Measurements from ENCODE around the gene GAK. TPM values are rescaled to one million over a fixed set of nuclear protein-coding genes. Genes with fewer than 3 reads are reported as not detected.

Gene GAK
- polyA plus RNA-seq, 1 donor (not counting 4 experiments of a cell fraction or from before 2014, with no cell fraction given), result 18.4 TPM

GRCh38 chr4:888029-888428, 44.1 kb downstream of the GAK start:
- no peaks in the 10 kb centered on the region for H4K20me1 ChIP-seq (ENCODE audit: control insufficient read depth, extremely low read depth, insufficient read depth, low read length)
- peaks cover 12 to 67% of the 10 kb centered on the region in 2 experiments for H3K36me3 ChIP-seq (ENCODE audit: control insufficient read depth in 2 of 2, extremely low read depth in 1 of 2, insufficient read depth in 2 of 2, low read length in 2 of 2)
- no peak overlapping the region for H3K4me3 ChIP-seq (ENCODE audit: control insufficient read depth in 2 of 3, extremely low read depth in 1 of 3, insufficient read depth in 2 of 3, low read depth in 1 of 3, low read length in 3 of 3)
- H3K9me1 ChIP-seq (ENCODE audit: control insufficient read depth, extremely low read depth, insufficient read depth, low read length), result no peaks in the 10 kb centered on the region
- H3K9me3 ChIP-seq (ENCODE audit: control insufficient read depth, low read depth, low read length), result no peaks in the 10 kb centered on the region
- H3K27ac ChIP-seq (ENCODE audit: control insufficient read depth, insufficient read depth, low read length), result no peak overlapping the region
- no peak for FAIRE-seq
- no peak for DNase-seq (ENCODE audit: low read depth, low spot score)
- no peak overlapping the region for H3K9ac ChIP-seq (ENCODE audit: control insufficient read depth, extremely low read depth, insufficient read depth, low read length)
- dilution Hi-C loops (cut with MboI; ENCODE audit: extremely low pct_ligation_motif_present, low sequenced_read_pairs), result no loop called here
- no peak for TF ChIP-seq CTCF (optimal IDR thresholded peaks at IDR 0.05 in 1 of 3, IDR thresholded peaks at IDR 0.05 in 1 of 3, conservative IDR thresholded peaks at IDR 0.05 in 1 of 3; ENCODE audit: extremely low read depth in 1 of 3, insufficient read depth in 2 of 3, low read length in 3 of 3)
- no peak for TF ChIP-seq EZH2 (IDR thresholded peaks at IDR 0.05; ENCODE audit: low read length)
- no peak overlapping the region for H2AFZ ChIP-seq (ENCODE audit: control insufficient read depth, low read length)
- no peak overlapping the region for H3K4me2 ChIP-seq (ENCODE audit: control insufficient read depth, extremely low read depth, insufficient read depth, low read depth, low read length)
- H3K27me3 ChIP-seq (ENCODE audit: control insufficient read depth, extremely low read depth, insufficient read depth, low read length), result no peaks in the 10 kb centered on the region
- no peaks in the 10 kb centered on the region for H3K4me1 ChIP-seq (ENCODE audit: control insufficient read depth, extremely low read depth, insufficient read depth, low read length)
- no peaks in the 10 kb centered on the region for H3K79me2 ChIP-seq (ENCODE audit: control insufficient read depth, insufficient read depth, low read length)

- no peaks in the 10 kb centered on the region for H3K4me1 ChIP-seq (ENCODE audit: control insufficient read depth, extremely low read depth, insufficient read depth, low read length)
- no peak overlapping the region for H3K4me3 ChIP-seq (ENCODE audit: control insufficient read depth in 2 of 3, extremely low read depth in 1 of 3, insufficient read depth in 2 of 3, low read depth in 1 of 3, low read length in 3 of 3)
- H3K27me3 ChIP-seq (ENCODE audit: control insufficient read depth, extremely low read depth, insufficient read depth, low read length), result no peaks in the 10 kb centered on the region
- H3K27ac ChIP-seq (ENCODE audit: control insufficient read depth, insufficient read depth, low read length), result no peak overlapping the region
- no peaks in the 10 kb centered on the region for H3K9me1 ChIP-seq (ENCODE audit: control insufficient read depth, extremely low read depth, insufficient read depth, low read length)
- H3K9ac ChIP-seq (ENCODE audit: control insufficient read depth, extremely low read depth, insufficient read depth, low read length), result no peak overlapping the region
- H3K79me2 ChIP-seq (ENCODE audit: control insufficient read depth, insufficient read depth, low read length), result no peaks in the 10 kb centered on the region
- H3K36me3 ChIP-seq (ENCODE audit: control insufficient read depth in 2 of 2, extremely low read depth in 1 of 2, insufficient read depth in 2 of 2, low read length in 2 of 2), result peaks cover 4 to 66% of the 10 kb centered on the region in 2 experiments
- dilution Hi-C loops (cut with MboI; ENCODE audit: extremely low pct_ligation_motif_present, low sequenced_read_pairs), result no loop called here
- TF ChIP-seq EZH2 (IDR thresholded peaks at IDR 0.05; ENCODE audit: low read length) (no peak), CTCF (optimal IDR thresholded peaks at IDR 0.05 in 1 of 3, IDR thresholded peaks at IDR 0.05 in 1 of 3, conservative IDR thresholded peaks at IDR 0.05 in 1 of 3; ENCODE audit: extremely low read depth in 1 of 3, insufficient read depth in 2 of 3, low read length in 3 of 3) (no peak)
- no peaks in the 10 kb centered on the region for H3K9me3 ChIP-seq (ENCODE audit: control insufficient read depth, low read depth, low read length)
- H2AFZ ChIP-seq (ENCODE audit: control insufficient read depth, low read length), result no peak overlapping the region
- H3K4me2 ChIP-seq (ENCODE audit: control insufficient read depth, extremely low read depth, insufficient read depth, low read depth, low read length), result no peak overlapping the region
- no peaks in the 10 kb centered on the region for H4K20me1 ChIP-seq (ENCODE audit: control insufficient read depth, extremely low read depth, insufficient read depth, low read length)
- FAIRE-seq (no peak), DNase-seq (ENCODE audit: low read depth, low spot score) (no peak)
Measured at GRCh38 chr4:887034-887763, 44.9 kb downstream of the GAK start.

Measured in keratinocyte (primary cell).